ENCODE data around the gene PPP1R26. TPM values are rescaled to one million over a fixed set of nuclear protein-coding genes. Genes with fewer than 3 reads are reported as not detected.

PPP1R26 gene
- total RNA-seq, 4 donors from 2014 or later = 21.5 to 26.5 (median 25.0) TPM

DNA sequence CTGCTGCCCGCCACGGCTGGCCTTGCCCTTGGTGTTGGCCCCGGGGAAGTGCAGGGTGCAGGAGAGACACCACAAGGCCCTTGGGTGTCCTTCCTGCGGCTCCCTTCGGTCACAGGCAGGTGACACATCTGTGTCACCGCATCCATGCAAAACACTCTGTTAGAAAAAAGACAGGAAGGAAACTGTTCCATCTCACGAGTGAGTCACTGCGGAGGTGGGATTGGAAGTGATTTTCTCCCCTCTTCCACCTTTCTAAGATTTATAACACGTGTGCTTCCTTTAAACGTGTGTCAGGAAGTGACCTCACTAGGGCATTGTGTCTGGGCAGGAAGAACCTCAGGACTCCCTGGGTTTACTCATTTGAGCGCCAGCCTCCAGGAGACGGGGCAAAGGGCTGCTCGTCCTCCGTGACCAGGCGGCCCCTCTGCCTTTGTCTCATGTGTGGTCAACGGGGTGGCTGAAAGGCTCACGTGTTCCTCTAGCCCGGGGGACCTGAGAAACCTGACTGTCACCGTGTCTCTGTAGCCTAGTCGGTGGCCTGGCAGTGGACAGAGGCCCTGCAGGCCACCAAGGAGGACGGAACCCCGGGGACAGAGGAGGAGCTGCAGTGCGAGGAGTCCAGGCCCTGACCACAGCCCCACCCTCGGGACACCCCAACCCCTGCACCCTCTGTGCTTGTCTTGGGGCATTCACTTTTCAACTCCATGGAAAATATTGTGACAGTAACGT is 36.7 kb downstream of the PPP1R26 start:
- no peak overlapping the region for H3K4me3 ChIP-seq
- 66 to 83% methylated on average over 7 to 24 of the region's 25 CpGs for WGBS, 2 donors (ENCODE audit: low coverage in 1 of 2)
- H3K36me3 ChIP-seq = no peaks in the 10 kb centered on the region
- TF ChIP-seq EP300 (IDR thresholded peaks at IDR 0.05; ENCODE audit: low read depth) = no peak
- no peak for TF ChIP-seq POLR2AphosphoS5 (IDR thresholded peaks at IDR 0.05)
- TF ChIP-seq, protein P1, sequence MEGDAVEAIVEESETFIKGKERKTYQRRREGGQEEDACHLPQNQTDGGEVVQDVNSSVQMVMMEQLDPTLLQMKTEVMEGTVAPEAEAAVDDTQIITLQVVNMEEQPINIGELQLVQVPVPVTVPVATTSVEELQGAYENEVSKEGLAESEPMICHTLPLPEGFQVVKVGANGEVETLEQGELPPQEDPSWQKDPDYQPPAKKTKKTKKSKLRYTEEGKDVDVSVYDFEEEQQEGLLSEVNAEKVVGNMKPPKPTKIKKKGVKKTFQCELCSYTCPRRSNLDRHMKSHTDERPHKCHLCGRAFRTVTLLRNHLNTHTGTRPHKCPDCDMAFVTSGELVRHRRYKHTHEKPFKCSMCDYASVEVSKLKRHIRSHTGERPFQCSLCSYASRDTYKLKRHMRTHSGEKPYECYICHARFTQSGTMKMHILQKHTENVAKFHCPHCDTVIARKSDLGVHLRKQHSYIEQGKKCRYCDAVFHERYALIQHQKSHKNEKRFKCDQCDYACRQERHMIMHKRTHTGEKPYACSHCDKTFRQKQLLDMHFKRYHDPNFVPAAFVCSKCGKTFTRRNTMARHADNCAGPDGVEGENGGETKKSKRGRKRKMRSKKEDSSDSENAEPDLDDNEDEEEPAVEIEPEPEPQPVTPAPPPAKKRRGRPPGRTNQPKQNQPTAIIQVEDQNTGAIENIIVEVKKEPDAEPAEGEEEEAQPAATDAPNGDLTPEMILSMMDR (IDR thresholded peaks at IDR 0.05) = no peak
- no peak for TF ChIP-seq POLR2A (IDR thresholded peaks at IDR 0.05)
- H3K27ac ChIP-seq = no peak overlapping the region
- in situ Hi-C loops (cut with MboI; ENCODE audit: low pct_ligation_motif_present in 1 of 4, low pct_unique_long_range_greater_than_20kb in 1 of 4, low sequenced_read_pairs in 3 of 4) = no loop called here
- intact Hi-C loops (cut with DNase I; ENCODE audit: low total_unique reads) = no loop called here
- H3K4me1 ChIP-seq = no peaks in the 10 kb centered on the region
- peaks cover 12% of the 10 kb centered on the region for H3K27me3 ChIP-seq
- no peak for DNase-seq
- no peaks in the 10 kb centered on the region for H3K9me3 ChIP-seq

DNA sequence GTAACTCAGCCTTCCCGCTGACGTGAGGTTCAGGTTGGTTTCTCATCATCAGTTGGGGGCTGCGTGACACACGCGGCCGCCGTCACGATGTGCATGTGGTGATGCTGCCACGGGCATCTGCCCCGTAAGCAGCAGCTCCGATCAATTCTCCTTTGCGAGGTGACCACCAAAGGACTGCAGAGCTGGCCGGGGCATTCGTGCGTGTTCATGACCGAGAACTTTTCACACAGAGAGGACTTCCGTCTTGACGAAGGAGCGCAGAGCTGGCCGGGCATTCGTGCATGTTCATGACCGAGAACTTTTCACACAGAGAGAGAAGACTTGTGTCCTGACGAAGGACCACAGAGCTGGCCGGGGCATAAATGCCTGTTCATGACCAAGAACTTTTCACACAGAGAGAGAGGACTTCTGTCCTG is 37.8 kb downstream of the PPP1R26 start:
- in situ Hi-C loops (cut with MboI; ENCODE audit: low pct_ligation_motif_present in 1 of 4, low pct_unique_long_range_greater_than_20kb in 1 of 4, low sequenced_read_pairs in 3 of 4) (no loop called here), intact Hi-C loops (cut with DNase I; ENCODE audit: low total_unique reads) (no loop called here)
- H3K27me3 ChIP-seq = peaks cover 12% of the 10 kb centered on the region
- TF ChIP-seq, protein P1 (IDR thresholded peaks at IDR 0.05) = no peak
- TF ChIP-seq POLR2AphosphoS5 (IDR thresholded peaks at IDR 0.05) (no peak), EP300 (IDR thresholded peaks at IDR 0.05; ENCODE audit: low read depth) (no peak), POLR2A (IDR thresholded peaks at IDR 0.05) (no peak)
- no peak overlapping the region for H3K27ac ChIP-seq
- WGBS, 2 donors (ENCODE audit: low coverage in 1 of 2) = 76 to 86% methylated on average over 8 to 24 of the region's 24 CpGs
- H3K4me1 ChIP-seq = no peaks in the 10 kb centered on the region
- no peak for DNase-seq
- H3K9me3 ChIP-seq = no peaks in the 10 kb centered on the region
- H3K4me3 ChIP-seq = no peak overlapping the region
- no peaks in the 10 kb centered on the region for H3K36me3 ChIP-seq

DNA sequence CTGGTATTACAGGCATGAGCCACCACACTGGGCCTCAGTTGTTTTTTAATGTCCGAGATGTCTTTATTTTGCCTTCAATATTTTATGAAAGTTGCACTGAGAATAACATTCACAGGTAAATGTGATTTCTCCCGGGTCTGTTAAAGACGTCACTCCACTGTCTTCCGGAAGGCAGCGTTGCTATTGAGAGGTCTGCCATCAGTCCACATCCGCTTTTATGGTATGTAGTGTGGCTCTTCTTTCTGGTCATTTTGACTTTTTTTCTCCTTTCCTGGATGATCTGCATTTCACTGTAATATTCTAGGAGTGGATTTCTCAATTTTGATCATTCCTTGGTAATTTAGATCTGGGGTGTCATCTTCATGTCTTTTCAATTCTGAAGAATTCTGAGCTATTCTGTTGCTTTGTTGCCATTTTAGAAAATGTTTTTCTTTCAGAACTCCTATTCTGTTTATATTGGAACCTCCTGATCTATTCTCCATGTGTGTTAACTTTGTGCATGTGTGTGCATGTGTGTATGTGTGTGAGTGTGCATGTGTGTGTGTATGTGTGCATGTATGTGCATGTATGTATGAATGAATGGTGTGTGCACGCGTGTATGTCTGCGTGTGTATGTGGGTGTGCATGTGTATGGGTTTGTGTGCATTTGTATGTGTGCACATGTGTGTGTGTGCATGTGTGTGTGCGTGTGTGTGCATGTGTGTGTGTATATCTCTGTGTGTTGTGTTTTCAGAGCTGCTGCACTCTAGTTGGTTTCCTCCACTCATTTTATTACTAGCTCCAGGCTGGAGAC is 39.8 kb downstream of the PPP1R26 start:
- Histone ChIP-seq H3K9me3 (no peaks in the 10 kb centered on the region), H3K27me3 (peaks cover 16% of the 10 kb centered on the region), H3K36me3 (no peaks in the 10 kb centered on the region), H3K4me3 (no peak overlapping the region), H3K27ac (no peak overlapping the region), H3K4me1 (no peaks in the 10 kb centered on the region)
- DNase-seq = no peak
- intact Hi-C loops (cut with DNase I; ENCODE audit: low total_unique reads) (no loop called here), in situ Hi-C loops (cut with MboI; ENCODE audit: low pct_ligation_motif_present in 1 of 4, low pct_unique_long_range_greater_than_20kb in 1 of 4, low sequenced_read_pairs in 3 of 4) (no loop called here)
- WGBS, 2 donors (ENCODE audit: low coverage in 1 of 2) = 89 to 96% methylated on average over 9 to 10 of the region's 10 CpGs
- no peak for TF ChIP-seq POLR2A (IDR thresholded peaks at IDR 0.05)

DNA sequence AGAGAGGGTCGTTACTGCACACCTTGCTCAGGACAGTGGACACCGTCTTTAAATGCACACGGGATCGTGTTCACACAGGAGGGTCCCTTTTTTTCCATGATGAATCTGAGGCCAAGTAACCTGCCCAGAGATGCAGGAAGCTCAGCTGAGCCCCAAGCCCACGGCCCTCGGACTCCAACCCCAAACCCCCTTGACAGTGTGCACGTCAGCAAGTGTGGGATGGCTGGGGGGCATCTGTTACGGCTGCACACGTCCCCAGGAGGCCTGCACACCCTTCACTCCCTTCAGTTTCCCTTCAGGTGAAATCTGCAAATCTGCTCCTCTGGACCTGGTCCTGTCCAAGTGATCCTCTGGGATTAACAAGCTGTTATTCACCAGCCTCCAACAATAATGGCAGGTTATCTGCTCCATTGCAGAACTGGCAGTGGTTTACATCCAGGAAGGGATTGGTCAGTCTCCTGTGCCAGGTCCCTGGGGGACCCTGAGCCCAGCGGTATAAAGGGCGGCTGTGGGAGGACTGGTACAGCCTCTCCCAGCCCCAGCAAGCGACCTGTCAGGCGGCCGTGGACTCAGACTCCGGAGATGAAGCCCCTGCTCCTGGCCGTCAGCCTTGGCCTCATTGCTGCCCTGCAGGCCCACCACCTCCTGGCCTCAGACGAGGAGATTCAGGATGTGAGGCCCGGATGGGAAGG is 41.5 kb downstream of the PPP1R26 start, which contains the start of gene LCN1:
LCN1 (plus strand) TSS at position 525 of the 692 bp plus-strand sequence; CDS start at position 583, 58 bp downstream.
- intact Hi-C loops (cut with DNase I; ENCODE audit: low total_unique reads) (no loop called here), in situ Hi-C loops (cut with MboI; ENCODE audit: low pct_ligation_motif_present in 1 of 4, low pct_unique_long_range_greater_than_20kb in 1 of 4, low sequenced_read_pairs in 3 of 4) (no loop called here)
- H3K4me1 ChIP-seq = no peaks in the 10 kb centered on the region
- no peaks in the 10 kb centered on the region for H3K9me3 ChIP-seq
- peaks cover 16% of the 10 kb centered on the region for H3K27me3 ChIP-seq
- no peak within 1 kb of the TSS for H3K4me3 ChIP-seq
- 79 to 86% methylated on average over 4 to 18 of the region's 18 CpGs for WGBS, 2 donors (ENCODE audit: low coverage in 1 of 2)
- H3K36me3 ChIP-seq = no peaks in the 10 kb centered on the region
- TF ChIP-seq, protein P1 (IDR thresholded peaks at IDR 0.05) = no peak
- no peak for TF ChIP-seq POLR2AphosphoS5 (IDR thresholded peaks at IDR 0.05)
- TF ChIP-seq POLR2A (IDR thresholded peaks at IDR 0.05) = no peak
- TF ChIP-seq EP300 (IDR thresholded peaks at IDR 0.05; ENCODE audit: low read depth) = no peak
- DNase-seq = no peak
- no peak within 1 kb of the TSS for H3K27ac ChIP-seq
